Putamen (tissue), 1 donor: Measurements from ENCODE around the gene UBTD1.
"Not testable (repeated sequence)": the region's sequence is repeated elsewhere in the genome, so short reads cannot be mapped to it uniquely, and the experiment has no call there.

Source experiments
- DNase-seq: peaks from one replicate; pipeline ENCODE4 v3.0.0-alpha.2; 2016; ENCODE audit warnings: low spot score

The UBTD1 gene

GRCh38 chr10:97538839-97539238, 40.1 kb downstream of the UBTD1 start:
- no peak for DNase-seq

GRCh38 chr10:97539523-97540200, 40.9 kb downstream of the UBTD1 start:
- DNase-seq = no peak

GRCh38 chr10:97540669-97541500, 42.2 kb downstream of the UBTD1 start:
- no peak for DNase-seq

- DNase-seq = no peak
Measured at GRCh38 chr10:97542169-97543024, 43.7 kb downstream of the UBTD1 start.

GRCh38 chr10:97543025-97543546, 44.4 kb downstream of the UBTD1 start:
- DNase-seq = peak; percentile 91

GRCh38 chr10:97546456-97547270, 47.9 kb downstream of the UBTD1 start:
- no peak for DNase-seq

GRCh38 chr10:97547271-97547600, 48.5 kb downstream of the UBTD1 start:
- DNase-seq = no peak

- no peak for DNase-seq
Measured at GRCh38 chr10:97547962-97548361, 49.2 kb downstream of the UBTD1 start.

- no peak for DNase-seq
Measured at GRCh38 chr10:97548828-97549455, 50.2 kb downstream of the UBTD1 start.

- peak; percentile 78 for DNase-seq
Measured at GRCh38 chr10:97549587-97550322, 51.0 kb downstream of the UBTD1 start.

- no peak for DNase-seq
Measured at GRCh38 chr10:97550336-97551149, 51.8 kb downstream of the UBTD1 start.

- DNase-seq = no peak
Measured at GRCh38 chr10:97551271-97551670, 52.5 kb downstream of the UBTD1 start.

GRCh38 chr10:97553575-97554031, 54.9 kb downstream of the UBTD1 start:
- peak; percentile 62 for DNase-seq

- DNase-seq = not testable (repeated sequence)
Measured at GRCh38 chr10:97554336-97554735, 55.6 kb downstream of the UBTD1 start.

- not testable (repeated sequence) for DNase-seq
Measured at GRCh38 chr10:97555541-97555940, 56.8 kb downstream of the UBTD1 start.

GRCh38 chr10:97560731-97561381, 62.1 kb downstream of the UBTD1 start:
- not testable (repeated sequence) for DNase-seq

GRCh38 chr10:97561386-97562077, 62.8 kb downstream of the UBTD1 start:
- DNase-seq = not testable (repeated sequence)

GRCh38 chr10:97562329-97562728, 63.6 kb downstream of the UBTD1 start:
- DNase-seq = not testable (repeated sequence)
